ENCODE data around the gene GJA4. TPM values are rescaled to one million over a fixed set of nuclear protein-coding genes. Genes with fewer than 3 reads are reported as not detected.
A peak's percentile ranks its signal among the peaks of the same experiment; 100 is the strongest.

Gene GJA4
- total RNA-seq, 1 donor from 2014 or later, result 29.6 TPM

DNA sequence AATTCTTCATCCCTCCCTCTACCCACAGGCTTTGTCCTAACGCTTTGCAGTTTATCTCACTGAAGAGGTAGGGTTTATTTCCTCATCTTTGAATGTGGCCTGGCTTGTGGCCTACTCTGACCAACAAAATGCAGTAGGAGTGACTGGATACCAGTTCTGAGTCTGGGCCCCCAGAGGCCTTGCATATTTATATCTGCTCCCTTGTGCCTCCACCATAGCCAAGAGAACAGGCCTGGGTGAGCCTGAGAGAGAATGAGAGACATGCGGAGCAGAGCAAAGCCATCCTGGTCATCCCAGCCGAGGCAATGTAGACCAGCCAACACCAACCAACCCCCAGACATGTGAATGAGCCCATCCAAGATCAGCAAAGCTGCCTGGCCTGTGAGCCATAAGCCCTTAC, 36.5 kb downstream of the GJA4 start:
- DNase-seq (ENCODE audit: low read depth, low spot score), result no peak

- DNase-seq (ENCODE audit: low read depth, low spot score), result no peak
Observed at GRCh38 chr1:34831721-34832246, 39.0 kb downstream of the GJA4 start.

DNA sequence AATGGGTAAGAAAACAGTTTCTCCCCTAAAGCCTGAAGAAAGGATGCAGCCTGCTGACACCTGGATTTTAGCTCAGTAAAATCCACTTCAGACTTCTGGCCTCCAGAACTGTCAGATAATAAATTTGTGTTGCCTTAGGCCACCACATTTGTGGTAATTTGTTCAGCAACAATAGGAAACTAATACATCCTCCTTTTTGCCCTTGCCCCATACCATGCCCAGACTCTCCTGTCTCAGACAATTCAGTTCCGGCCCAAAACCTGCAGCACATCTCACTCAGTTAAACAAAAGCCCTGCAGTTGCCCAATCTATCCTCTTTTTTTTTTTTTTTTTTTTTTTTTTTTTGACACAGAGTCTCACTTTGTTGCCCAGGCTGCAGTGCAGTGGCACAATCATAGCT, 40.9 kb downstream of the GJA4 start:
- DNase-seq (ENCODE audit: low read depth, low spot score), result no peak

DNA sequence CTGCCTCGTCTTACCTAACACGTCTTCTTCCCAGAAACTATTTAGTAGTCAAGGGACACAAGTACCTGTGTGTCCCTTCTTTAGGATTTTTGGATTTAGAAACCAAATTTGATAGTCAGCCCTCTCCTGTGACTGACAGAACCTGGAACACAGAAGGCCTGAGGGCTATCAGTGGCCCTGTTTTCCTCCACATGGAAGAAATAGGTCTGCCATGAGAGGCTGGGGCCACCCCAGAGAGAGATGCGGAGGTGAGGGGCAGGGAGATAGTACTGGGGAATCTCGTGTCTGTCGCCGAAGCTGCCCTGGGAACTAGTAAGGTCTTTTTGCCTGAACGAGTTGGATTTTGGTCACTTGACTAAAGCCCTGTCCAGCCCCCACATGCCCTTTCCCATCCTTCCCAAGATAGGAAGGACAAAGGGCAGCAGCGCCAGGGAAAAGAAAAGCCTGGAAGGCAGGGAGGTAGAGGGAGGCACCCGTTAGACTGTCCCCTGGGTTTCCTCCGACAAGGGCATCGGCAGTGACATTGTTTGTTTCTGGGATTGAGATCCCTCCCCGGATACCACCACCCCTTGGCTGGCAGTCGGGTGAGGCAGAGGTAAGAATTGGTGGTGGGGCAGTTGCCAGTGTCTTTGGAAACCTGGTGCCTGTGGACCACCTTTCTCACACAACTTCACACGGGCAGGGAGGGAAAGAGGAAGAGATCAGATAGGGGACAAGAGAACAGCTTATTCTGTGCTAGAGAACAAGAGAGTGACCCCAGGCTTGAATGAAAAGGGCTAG, 46.9 kb downstream of the GJA4 start:
- DNase-seq (ENCODE audit: low read depth, low spot score), result no peak

DNA sequence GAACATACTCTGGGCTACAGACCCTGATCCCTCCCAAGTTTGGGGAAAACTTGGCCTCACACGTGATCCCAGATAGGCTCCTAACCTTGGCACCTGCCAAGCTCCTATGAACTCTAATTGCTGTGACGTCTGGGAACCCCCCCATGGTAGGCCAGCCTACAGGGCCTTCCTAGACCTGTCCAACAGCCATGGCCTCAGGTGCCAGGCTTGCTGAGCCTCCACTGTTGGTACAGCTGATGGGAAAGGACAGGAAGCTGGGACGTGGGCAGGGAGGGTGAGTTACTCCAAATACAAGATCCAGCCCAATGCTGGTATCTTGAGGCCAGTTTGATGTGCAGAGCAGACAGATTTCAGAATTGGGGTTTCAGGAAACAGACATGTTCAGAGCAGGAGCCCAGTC, 47.6 kb downstream of the GJA4 start:
- no peak for DNase-seq (ENCODE audit: low read depth, low spot score)

DNA sequence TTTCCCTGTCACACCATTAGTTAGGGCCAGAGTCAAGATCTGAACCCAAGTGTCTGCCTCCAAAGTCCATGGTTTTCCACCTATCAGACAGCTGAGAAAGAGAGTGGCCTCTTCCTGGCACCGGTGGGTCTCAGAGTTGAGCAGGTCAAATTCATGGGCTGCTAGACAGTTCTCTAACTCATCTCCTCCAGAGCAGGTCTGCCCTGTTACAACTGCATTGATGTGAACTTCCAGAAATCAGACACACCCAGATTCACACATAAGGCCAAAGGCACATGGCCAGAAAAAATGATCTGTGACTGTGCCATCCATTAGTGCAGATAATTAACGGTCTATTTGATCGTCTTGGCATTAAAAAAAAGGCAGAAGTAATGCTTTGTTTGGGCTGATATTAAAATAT, 49.3 kb downstream of the GJA4 start:
- no peak for DNase-seq (ENCODE audit: low read depth, low spot score)

- DNase-seq (ENCODE audit: low read depth, low spot score), result no peak
Observed at GRCh38 chr1:34842952-34843371, 50.2 kb downstream of the GJA4 start.

GRCh38 chr1:34843392-34844251, 50.8 kb downstream of the GJA4 start:
- DNase-seq (ENCODE audit: low read depth, low spot score), result no peak

DNA sequence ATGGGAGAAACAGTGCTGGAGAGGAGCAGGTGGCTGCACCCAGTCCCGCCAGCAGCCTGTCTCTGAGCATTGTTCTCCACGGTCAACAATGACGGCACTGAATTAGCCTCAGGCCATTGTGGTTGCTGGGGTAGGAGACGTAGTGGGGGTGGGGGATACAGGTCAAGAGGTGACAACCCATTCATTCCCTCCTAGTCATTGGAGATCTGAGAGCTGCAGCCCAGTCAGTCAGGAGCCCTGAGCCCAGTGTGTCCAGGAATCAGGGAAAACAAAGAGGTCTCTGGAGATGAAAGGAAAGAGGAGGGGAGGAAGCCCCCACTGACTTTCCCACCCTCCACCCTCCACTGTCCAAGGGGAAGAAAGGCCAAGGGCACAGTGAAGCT, 51.4 kb downstream of the GJA4 start:
- peak; percentile 60 for DNase-seq (ENCODE audit: low read depth, low spot score)

Other genes with a start within 250 kb of the GJA4 start
- gene GJB5, start 38.0 kb upstream of the GJA4 start, total RNA-seq, result not detected in 2 replicates
- gene GJB4, start 33.3 kb upstream of the GJA4 start, total RNA-seq, result not detected in 2 replicates
- gene GJB3, start 11.8 kb upstream of the GJA4 start, total RNA-seq, result 0.07 TPM in 1 of 2 replicates, not detected in the other
- 51.8 and 63.6 TPM in 2 replicates for gene SMIM12, start 66.8 kb downstream of the GJA4 start, total RNA-seq
- gene DLGAP3, start 136.7 kb downstream of the GJA4 start, total RNA-seq, result 0.33 TPM in 1 of 2 replicates, not detected in the other
- 25.6 and 27.2 TPM in 2 replicates for gene TMEM35B, start 192.3 kb downstream of the GJA4 start, total RNA-seq
- 10.5 and 11.1 TPM in 2 replicates for gene ZMYM6, start 238.9 kb downstream of the GJA4 start, total RNA-seq

Data from pulmonary artery endothelial cell (primary cell).